ENCODE data around the gene ZNF639.
"Not testable (repeated sequence)": the region's sequence is repeated elsewhere in the genome, so short reads cannot be mapped to it uniquely, and the experiment has no call there.

ZNF639 gene, protein sequence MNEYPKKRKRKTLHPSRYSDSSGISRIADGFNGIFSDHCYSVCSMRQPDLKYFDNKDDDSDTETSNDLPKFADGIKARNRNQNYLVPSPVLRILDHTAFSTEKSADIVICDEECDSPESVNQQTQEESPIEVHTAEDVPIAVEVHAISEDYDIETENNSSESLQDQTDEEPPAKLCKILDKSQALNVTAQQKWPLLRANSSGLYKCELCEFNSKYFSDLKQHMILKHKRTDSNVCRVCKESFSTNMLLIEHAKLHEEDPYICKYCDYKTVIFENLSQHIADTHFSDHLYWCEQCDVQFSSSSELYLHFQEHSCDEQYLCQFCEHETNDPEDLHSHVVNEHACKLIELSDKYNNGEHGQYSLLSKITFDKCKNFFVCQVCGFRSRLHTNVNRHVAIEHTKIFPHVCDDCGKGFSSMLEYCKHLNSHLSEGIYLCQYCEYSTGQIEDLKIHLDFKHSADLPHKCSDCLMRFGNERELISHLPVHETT

DNA sequence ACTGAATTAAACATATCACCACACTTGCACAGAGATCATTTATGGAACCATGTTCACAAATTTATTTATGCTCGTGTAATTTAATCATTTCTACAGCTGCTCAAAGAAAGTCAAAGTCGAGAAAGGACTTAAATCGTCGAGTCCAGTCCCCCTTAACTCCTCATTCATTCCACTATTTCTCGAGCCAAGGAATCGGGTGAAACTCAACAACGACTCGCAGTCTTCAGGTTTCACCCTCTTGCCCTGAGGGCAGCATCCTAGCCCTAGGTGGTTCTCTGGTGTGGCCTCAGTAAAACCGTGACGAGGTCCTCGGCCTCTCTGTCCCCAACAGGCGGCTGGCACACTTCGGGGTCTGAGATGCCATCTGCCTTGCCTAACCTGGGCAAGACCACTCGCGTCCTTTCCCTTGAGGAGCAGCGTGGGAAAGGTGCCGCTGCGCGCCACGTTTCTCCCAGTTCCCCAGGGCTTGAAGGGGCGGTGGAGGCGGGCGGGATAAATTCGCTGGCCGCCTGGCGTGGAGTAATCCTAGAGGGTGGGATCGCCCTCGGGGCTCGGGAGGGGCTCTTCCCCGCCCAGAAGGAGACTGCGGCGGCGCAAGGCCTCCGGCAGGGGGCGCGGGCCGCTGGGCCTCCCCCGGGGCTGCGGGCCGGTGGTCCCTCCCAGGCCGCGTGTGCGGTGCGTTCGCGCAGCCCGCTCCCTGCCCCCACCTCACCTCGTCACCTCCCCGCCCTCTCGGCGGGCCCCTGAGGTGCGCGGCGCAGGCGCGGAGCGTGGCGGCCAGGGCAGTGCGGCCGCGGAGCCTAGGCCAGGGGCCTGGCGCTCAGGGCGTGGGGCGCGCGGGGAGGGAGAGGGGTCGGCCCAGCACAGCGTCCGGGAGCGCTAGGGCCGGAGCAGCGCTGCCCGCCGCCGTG is at the start of gene ZNF639:
TSS of gene ZNF639 (plus strand) at position 746 of the 911 bp plus-strand sequence. CDS start 5,263 bp downstream, outside the sequence.
- ATAC-seq (peak; percentile 91), DNase-seq (peak; percentile 90)

GRCh38 chr3:179274434-179274833 is 48.4 kb upstream of the ZNF639 start:
- ATAC-seq, DNase-seq: not testable (repeated sequence)

GRCh38 chr3:179276001-179276400 is 46.8 kb upstream of the ZNF639 start:
- DNase-seq: no peak
- ATAC-seq: no peak

GRCh38 chr3:179276743-179277142 is 46.1 kb upstream of the ZNF639 start:
- ATAC-seq (no peak), DNase-seq (no peak)

DNA sequence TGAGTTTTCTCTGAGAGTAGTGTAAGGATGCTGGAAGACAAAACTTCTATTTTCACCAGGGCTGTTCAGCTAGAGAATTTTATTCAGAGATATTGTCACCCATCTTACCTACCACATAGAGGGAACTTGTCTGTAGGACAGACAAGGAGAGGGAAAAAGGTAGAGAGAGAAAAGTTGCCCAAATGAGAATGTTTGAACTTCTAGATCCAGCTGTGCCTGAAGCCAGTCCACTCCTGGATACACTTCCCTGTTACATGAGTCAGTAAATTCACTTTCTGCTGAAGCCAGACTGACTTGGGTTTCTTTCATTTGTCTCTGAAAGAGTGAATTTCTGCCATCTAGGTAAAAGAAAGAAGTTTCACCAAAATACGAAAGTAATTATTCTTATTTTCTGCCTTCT is 44.7 kb upstream of the ZNF639 start:
- DNase-seq (no peak), ATAC-seq (no peak)

DNA sequence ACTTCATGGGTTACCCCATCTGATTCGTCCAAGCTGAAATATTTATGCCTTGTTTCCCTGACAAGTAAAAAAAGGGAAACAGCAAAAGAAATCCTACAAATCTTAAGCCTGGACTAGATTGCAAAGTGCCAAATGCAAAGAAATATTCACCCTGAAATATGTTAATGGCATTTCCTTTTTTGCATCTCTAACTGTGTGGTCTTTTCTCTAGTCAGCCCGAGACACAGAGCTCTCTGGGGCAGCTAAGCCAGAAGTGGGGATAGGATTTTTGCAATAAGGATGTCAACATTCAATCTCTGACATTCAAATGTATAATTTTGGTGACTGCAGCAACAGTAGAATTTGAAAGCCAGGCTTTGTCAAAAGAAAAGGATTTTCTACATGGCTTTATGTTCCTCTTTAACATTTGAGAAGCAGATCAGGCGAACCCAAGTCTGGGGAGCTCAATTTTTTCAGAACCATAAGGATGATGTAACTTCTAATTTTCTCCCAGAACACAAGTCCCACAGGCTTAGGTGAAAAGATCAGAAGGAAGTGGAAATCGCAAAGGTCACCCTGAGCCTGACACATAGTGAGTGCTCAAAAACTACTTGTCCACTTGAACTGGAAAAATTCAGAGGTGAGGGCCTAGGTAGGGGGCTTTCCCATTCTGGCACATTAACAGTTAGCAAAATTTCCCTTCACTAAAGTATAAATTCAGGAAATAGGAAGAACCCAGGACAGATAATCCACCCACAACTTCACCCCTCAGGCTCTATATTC is 43.7 kb upstream of the ZNF639 start:
- ATAC-seq (no peak), DNase-seq (no peak)

DNA sequence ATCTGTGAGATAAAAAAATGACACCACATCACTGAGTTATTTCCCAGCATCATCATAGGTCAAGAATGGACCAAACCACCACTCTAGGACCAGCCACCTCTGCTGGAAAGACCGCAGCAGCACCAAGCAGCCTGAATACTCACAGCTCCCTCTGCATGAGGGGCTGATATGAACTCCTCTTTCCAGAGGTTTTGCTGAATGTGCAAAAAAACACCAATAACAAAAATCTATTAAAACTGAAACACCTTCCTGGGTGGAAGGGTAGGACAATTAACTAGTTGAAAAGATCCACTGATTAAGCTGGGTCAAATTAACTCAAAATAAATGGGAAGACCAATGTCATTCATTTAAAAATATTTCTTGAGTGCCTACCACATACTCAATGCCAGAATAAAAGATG is 43.0 kb upstream of the ZNF639 start:
- no peak for DNase-seq
- no peak for ATAC-seq

DNA sequence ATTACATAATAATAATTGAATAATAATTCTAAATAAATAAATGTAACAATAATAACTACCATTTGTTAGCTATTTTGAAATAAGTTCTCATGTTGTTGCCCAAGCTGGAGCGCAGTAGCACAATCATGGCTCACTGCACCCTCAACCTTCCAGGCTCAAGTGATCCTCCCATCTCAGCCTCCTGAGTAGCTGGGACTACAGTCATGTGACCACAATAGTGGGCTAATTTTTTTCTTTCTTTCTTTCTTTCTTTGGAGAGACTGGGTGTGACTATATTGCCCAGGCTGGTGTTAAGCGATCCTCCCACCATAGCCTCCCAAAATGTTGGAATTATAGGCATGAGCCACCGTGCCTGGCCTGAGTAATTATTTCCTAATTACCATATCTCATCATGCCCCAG is 41.0 kb upstream of the ZNF639 start:
- ATAC-seq (no peak), DNase-seq (no peak)

DNA sequence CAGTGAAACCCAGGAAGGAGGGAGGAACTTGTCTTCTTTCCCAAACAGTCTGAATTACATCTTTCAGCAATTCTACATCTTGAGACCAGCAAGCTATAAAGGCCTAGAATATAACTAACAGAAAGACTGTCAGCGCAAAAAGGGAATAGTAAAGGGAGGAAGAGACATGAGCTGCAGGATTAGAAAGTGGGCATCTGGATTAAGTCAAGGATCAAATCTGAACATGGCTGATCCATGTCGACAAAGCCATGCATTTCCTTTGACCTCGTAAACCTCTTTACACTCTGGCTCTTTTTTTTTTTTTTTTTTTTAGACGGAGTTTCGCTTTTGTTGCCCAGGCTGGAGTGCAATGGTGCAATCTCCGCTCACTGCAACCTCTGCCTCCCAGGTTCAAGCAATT is 36.5 kb upstream of the ZNF639 start:
- no peak for ATAC-seq
- no peak for DNase-seq

- ATAC-seq (no peak), DNase-seq (no peak)
Observed at GRCh38 chr3:179288845-179289244, 34.0 kb upstream of the ZNF639 start.

GRCh38 chr3:179289295-179289694 is 33.5 kb upstream of the ZNF639 start:
- DNase-seq: no peak
- no peak for ATAC-seq

DNA sequence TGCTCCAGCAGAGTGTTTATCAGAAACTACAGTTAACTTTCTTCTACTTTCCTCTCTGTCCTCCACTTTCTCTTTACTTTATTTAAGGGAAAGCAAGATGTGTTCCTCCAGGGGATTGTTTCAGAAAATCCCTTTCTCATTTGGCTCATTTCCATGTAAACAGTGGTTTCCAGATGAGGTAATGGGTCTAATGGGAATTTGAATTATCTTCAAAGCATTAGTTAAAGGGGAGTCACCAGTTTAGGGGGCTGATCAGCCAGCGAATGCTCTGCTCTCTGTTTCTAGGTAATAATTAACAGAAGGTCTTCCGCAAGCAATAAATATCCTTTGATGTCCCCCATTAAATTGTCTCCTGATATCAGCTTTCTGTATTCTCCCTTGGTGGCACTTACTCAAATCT is 30.4 kb upstream of the ZNF639 start:
- DNase-seq (no peak), ATAC-seq (no peak)

DNA sequence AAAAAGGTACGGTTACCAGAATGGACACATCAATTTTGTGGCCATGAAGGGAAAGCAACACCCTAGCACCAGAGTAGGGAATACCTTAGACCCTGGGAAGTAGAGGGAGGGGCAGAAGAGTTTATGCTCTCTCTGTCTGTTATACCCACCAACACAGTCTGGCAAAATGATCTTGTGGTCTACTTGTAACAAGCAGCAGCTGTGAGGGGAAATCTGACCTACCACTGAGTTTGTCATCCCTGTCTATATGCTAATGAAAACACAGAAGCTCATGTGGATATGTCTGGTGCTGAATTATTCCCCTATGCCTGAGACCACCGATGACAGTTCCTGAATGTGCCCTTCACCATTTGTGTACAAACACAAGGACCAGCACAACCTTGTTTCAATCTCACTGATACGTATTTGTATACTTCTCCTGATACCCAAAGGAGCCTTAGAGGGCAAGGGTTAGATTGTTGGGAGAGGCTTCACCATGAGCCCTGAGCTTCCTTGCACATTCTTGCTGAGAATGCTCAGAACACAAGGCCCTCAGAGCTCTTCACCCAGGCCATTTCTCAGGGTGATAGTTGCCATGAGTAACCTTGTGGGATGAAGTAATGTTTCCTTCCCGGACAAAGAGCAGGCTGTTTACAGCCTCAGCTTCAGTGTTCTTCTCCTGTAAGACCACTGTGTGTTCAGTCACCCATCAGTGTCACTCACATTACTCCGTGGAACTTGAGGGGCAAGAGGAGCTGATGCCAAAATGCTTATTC is 24.7 kb upstream of the ZNF639 start:
- DNase-seq (no peak), ATAC-seq (no peak)

DNA sequence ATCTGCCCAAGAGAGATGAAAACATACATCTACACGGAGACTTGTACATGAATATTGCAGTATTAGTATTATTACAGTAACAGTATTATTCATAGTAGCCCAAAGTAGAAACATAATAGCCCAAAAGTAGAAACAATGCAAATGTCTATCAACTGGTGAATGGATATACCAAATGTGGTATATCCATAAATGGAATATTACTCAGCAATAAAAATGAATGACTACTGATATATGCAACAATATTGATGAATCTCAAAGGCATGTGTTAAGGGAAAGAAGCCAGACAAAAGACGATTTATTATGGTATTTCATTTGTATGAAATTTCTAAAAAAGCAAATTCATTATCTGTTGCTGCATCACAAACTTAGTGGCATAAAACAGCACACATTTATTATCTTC is 23.5 kb upstream of the ZNF639 start:
- no peak for DNase-seq
- ATAC-seq: no peak

- ATAC-seq (no peak), DNase-seq (no peak)
Observed at GRCh38 chr3:179299999-179300613, 22.7 kb upstream of the ZNF639 start.

DNA sequence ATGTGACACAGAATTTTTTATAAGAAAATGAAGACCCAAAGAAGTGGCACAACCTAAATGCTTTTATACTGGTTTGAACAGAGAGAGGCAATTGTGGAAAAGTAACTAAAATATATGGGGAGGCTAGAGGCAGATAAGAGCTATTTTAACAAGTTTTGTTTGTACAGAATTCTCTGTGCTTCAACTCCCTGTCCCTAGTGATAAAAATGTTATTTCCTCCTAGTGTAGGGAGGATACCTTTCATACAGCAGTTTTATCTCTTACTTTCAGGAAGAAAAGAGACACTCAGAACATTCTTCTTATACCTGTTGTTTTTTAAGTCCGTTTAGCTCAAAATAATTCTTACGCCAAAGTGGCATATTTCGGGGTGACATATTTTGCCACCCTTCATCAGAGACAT is 21.2 kb upstream of the ZNF639 start:
- ATAC-seq: no peak
- DNase-seq: no peak

GRCh38 chr3:179302111-179302510 is 20.7 kb upstream of the ZNF639 start:
- ATAC-seq (no peak), DNase-seq (no peak)

- DNase-seq (no peak), ATAC-seq (no peak)
Observed at GRCh38 chr3:179304605-179305004, 18.2 kb upstream of the ZNF639 start.

DNA sequence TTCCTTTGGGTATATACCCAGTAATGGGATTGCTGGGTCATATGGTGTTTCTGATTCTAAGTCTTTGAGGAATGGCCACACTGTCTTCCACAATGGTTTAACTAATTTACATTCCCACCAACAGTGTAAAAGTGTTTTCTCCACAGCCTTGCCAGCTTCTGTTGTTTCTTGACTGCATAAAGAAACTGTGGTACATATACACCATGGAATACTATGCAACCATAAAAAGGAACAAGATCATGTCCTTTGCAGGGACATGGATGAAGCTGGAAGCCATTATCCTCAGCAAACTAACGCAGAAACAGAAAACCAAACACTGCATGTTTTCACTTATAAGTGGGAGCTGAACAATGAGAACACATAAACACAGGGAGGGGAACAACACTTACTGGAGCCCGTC is 15.5 kb upstream of the ZNF639 start:
- DNase-seq, ATAC-seq: not testable (repeated sequence)

DNA sequence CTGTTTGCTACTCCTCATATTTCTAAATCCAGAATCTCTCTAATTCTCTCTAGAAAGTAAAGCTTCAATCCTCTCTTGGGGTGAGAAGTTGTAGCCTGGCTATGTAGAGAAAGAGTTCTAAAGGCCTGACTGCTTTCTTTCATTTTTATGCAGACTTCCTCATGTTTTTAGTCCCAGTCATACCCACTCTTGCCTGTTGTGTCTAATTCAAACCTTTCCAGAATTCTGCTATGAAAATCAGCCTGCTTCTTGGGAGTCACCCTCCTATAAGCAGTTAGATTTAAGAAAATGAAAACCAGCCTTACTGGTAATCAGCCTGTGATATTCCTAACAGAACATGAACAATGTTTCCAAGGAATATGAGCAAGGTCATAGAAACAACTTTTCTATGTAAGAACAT is 14.8 kb upstream of the ZNF639 start:
- ATAC-seq: no peak

More for the DNA sequence above, 14.8 kb upstream of the ZNF639 start:
- DNase-seq: no peak
